HG03460 (cell line): ENCODE results near the gene KIF3A.

Source experiments
- ATAC-seq: cut with Tn5 transposase; IDR thresholded peaks from one replicate; pipeline ENCODE4 v1.9.1; 2021; ENCODE audit not compliant: unreplicated experiment

The KIF3A gene

GRCh38 chr5:132664696-132665209, 72.6 kb downstream of the KIF3A start:
- ATAC-seq, result no peak

- ATAC-seq, result peak; percentile 36
Measured at GRCh38 chr5:132663771-132664695, 73.3 kb downstream of the KIF3A start.

GRCh38 chr5:132662925-132663770, 74.2 kb downstream of the KIF3A start:
- peak; percentile 52 for ATAC-seq

GRCh38 chr5:132662004-132662401, 75.3 kb downstream of the KIF3A start:
- ATAC-seq, result no peak

GRCh38 chr5:132661231-132662003, 75.9 kb downstream of the KIF3A start:
- no peak for ATAC-seq

- no peak for ATAC-seq
Measured at GRCh38 chr5:132659598-132660493, 77.5 kb downstream of the KIF3A start.

GRCh38 chr5:132658381-132659302, 78.7 kb downstream of the KIF3A start:
- no peak for ATAC-seq

- ATAC-seq, result no peak
Measured at GRCh38 chr5:132657676-132658380, 79.5 kb downstream of the KIF3A start, which contains the start of gene IL13. IL13 (plus strand) TSS chr5:132658173; CDS start chr5:132658187, 14 bp downstream.

- no peak for ATAC-seq
Measured at GRCh38 chr5:132656774-132657355, 80.5 kb downstream of the KIF3A start.

GRCh38 chr5:132655821-132656773, 81.2 kb downstream of the KIF3A start:
- ATAC-seq, result no peak

GRCh38 chr5:132653716-132654115, 83.6 kb downstream of the KIF3A start:
- ATAC-seq, result no peak

GRCh38 chr5:132651838-132652469, 85.4 kb downstream of the KIF3A start:
- no peak for ATAC-seq

GRCh38 chr5:132648355-132648754, 89.0 kb downstream of the KIF3A start:
- no peak for ATAC-seq

- no peak for ATAC-seq
Measured at GRCh38 chr5:132647473-132647872, 89.9 kb downstream of the KIF3A start.

- ATAC-seq, result no peak
Measured at GRCh38 chr5:132646583-132647266, 90.6 kb downstream of the KIF3A start.
